ENCODE results near the gene OCSTAMP.

The OCSTAMP gene

DNA sequence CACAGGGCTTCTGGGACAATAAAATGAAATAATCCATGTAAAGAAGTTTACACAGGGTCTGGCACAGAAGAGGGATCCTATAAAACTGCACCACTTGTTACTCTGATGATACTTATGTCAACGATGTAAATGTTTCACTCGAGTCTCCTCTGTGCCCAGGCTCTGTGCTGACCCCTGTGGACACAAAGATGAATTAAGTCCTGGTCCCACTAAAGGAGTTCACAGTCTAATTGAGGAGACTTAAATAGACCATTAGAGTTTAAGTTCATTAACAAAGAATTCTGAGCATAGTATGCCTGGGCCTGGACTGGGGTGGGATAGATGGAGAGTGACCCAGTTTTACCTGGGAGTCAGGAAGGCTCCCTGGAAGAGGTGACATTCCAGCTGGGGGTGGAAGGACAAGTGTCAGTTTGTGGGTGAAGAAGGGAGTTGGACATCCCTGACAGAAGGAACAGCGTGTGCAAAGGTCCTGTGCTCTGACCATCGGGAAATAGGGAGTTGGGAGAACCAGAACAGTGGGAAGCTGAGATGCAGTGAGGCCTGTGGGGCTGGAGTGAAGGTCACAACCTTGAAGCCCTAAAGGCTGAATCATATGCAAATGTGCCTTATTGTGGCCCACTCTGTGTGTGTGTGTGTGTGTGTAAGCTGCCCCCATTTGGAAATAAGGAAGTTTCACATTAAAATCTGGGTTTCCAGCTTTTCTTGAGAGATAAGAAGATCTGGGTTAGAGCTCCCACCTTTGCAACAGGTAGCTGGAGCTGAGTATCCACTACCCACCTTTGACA, 1.1 kb downstream of the OCSTAMP start:
- no peaks in the 10 kb centered on the region for H3K9me3 Mint-ChIP-seq
- H3K36me3 Mint-ChIP-seq: peaks cover 7% of the 10 kb centered on the region
- H3K4me1 Mint-ChIP-seq: peaks cover 30% of the 10 kb centered on the region
- no peak overlapping the region for H3K4me3 Mint-ChIP-seq
- DNase-seq (ENCODE audit: low spot score in 2 of 2): no peak
- H3K27ac Mint-ChIP-seq: no peak overlapping the region
- no peak for ATAC-seq

DNA sequence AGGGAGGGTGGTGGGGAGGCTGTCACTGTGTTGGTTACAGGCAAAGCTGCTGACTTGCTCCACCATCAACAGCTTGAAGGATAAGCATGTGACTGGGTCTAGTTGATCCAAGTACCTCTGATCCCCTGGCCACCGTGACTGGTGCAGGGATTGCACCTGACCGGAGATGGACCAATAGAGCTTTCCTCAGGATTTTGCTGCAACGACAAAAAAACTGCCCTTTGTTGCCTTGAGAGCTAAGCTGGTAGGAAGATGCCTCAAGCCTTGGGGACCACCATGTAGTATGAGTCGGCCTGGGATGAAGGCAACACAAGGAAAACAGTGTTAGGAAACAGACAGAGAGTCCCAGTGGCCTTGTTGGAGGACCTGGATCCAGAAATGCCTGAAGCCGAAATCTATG, 1.8 kb downstream of the OCSTAMP start:
- no peak overlapping the region for H3K4me3 Mint-ChIP-seq
- H3K27ac Mint-ChIP-seq: no peak overlapping the region
- H3K4me1 Mint-ChIP-seq: peaks cover 33% of the 10 kb centered on the region
- ATAC-seq: no peak
- no peaks in the 10 kb centered on the region for H3K9me3 Mint-ChIP-seq
- DNase-seq (ENCODE audit: low spot score in 2 of 2): no peak
- H3K36me3 Mint-ChIP-seq: peaks cover 7% of the 10 kb centered on the region

DNA sequence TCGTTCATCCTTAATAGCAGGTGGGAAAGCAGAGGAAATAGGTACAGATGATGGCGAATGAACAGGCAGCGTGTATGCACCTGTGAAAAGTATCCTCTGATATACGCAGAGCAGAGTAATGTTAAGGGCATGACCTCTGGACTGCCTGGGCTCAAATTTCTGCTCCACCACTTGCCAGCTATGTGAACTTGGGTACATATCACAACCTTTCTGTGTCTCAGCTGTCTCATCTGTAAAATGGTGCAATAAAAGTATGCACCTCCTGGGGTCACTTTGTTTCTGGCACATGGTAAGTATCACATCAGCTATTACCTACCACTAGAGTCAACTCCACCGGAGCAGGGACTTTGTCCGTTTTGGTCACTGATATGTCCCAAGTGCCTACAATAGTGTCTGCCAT, 2.5 kb downstream of the OCSTAMP start:
- DNase-seq (ENCODE audit: low spot score in 2 of 2) (no peak), ATAC-seq (no peak)
- Mint-ChIP-seq H3K9me3 (no peaks in the 10 kb centered on the region), H3K4me3 (no peak overlapping the region), H3K27ac (no peak overlapping the region), H3K36me3 (peaks cover 7% of the 10 kb centered on the region), H3K4me1 (peaks cover 30% of the 10 kb centered on the region)

DNA sequence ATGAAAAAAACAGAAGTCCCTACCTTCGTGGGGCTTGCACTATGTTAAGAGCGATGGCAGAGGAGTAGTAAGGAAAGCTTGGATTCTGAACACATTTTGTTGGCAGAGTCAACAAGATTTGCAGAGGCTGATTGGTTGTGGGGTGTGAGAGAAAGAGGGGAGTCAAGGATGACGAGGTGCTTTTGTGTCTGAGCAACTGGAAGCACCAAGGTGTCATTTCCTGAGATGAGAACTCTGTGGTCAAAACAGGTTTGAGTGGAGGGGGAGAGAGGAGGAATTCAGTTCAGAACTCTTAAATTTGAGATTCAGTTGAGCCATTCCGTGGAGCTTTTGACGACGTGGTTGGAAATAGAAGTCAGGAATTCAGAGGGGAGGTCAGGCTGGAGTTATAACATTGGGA, 3.5 kb downstream of the OCSTAMP start:
- peaks cover 7% of the 10 kb centered on the region for H3K36me3 Mint-ChIP-seq
- no peak overlapping the region for H3K4me3 Mint-ChIP-seq
- no peaks in the 10 kb centered on the region for H3K9me3 Mint-ChIP-seq
- ATAC-seq: no peak
- DNase-seq (ENCODE audit: low spot score in 2 of 2): no peak
- H3K27ac Mint-ChIP-seq: no peak overlapping the region
- H3K4me1 Mint-ChIP-seq: peaks cover 19% of the 10 kb centered on the region

DNA sequence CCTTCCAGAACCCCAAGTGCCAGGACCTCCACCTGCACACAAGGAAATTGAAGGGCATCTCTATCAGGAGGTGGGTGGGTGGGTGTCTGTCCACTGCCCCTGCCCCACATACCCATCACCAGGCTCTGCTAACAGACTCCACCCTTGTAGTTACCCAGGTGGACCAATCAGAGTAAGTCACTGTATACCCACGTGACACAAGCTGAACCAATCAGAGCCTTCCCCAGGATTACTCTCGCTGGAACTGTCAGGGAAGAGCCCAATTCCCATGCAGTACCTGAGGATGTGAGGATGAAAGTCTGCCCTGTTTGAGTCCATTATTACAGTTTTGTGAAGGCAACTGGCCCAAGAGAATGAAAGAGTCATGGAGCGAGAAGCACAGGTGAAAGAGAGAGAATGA, 4.2 kb downstream of the OCSTAMP start:
- no peak overlapping the region for H3K27ac Mint-ChIP-seq
- H3K4me1 Mint-ChIP-seq: peaks cover 15% of the 10 kb centered on the region
- no peak for DNase-seq (ENCODE audit: low spot score in 2 of 2)
- no peak for ATAC-seq
- no peaks in the 10 kb centered on the region for H3K9me3 Mint-ChIP-seq
- peaks cover 7% of the 10 kb centered on the region for H3K36me3 Mint-ChIP-seq
- no peak overlapping the region for H3K4me3 Mint-ChIP-seq

DNA sequence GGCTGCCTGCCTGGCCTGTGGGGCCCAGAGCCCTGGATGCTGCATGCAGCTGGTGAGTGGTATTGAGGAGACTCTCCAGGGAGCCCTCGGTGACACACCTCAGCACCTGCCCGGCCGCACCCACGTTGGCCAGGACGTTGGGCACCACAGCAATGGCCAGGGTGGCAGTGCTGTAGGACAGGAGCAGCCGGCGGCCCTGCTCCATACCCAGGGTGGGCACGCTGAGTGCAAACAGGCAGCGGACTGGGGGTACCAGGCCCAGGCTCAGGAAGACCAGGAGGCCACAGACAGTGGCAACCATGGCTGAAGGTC, 4.7 kb downstream of the OCSTAMP start:
- no peak overlapping the region for H3K27ac Mint-ChIP-seq
- H3K4me3 Mint-ChIP-seq: no peak overlapping the region
- DNase-seq (ENCODE audit: low spot score in 2 of 2) (no peak), ATAC-seq (no peak)
- H3K9me3 Mint-ChIP-seq: no peaks in the 10 kb centered on the region
- H3K36me3 Mint-ChIP-seq: peaks cover 7% of the 10 kb centered on the region
- peaks cover 10% of the 10 kb centered on the region for H3K4me1 Mint-ChIP-seq

DNA sequence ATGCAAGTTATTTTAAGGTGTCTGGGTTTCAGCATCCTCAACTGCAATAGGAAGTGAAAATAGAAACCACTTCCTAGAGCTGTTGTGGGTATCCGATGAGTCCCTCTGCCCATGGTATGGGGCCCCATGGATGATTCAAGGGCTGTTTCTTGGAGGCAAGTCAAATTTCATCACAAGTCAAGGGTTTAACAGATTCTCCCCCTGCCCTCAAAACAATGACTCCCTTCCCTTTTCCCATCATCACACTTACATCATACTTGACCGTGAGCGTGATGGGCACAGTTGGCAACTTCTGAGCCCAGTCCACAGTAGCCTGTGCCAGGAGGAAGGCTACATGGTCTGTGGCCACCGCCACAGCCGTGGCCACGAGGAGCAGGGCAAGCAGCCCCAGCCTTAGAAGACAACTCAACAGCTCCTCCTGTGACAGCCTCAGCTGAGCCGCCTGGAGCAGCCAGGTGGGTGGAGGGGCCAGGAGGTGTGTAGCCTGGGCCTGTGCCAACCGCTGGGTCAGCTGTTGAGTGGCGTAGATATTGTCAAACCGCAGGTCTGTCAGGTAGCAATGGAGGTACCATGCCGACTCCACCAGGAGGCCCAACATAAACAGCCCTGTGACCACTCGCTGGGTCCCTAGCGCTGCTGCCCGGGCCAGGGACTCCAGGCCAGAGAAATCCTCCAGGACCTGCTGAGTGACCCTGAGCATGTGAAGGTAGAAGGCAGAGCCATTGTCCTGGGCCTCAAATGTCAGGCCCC, 5.2 kb downstream of the OCSTAMP start:
- Mint-ChIP-seq H3K27ac (no peak overlapping the region), H3K4me1 (peaks cover 5% of the 10 kb centered on the region), H3K9me3 (no peaks in the 10 kb centered on the region), H3K4me3 (no peak overlapping the region), H3K36me3 (peaks cover 7% of the 10 kb centered on the region)
- DNase-seq (ENCODE audit: low spot score in 2 of 2) (peak in 1 of 2 donors; percentile 77), ATAC-seq (peak; percentile 94)

DNA sequence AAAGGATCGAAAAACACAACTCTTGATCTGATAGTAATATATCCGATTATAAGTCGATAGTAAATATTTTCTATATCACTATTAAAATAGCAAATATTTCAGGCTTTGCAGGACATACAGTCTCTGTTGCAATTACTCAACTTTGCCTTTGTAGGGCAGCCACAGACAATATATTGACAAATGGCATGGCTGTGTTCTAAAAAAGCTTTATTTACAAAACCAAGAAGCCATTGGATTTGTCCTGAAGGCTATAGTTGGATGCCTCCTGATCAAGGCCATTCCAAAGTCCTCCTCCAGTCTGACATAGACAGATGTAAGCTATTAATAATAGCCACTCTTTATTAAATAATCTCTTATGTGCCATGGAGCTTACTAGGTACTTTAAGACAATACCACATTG, 5.9 kb downstream of the OCSTAMP start:
- DNase-seq (ENCODE audit: low spot score in 2 of 2): no peak
- no peak overlapping the region for H3K4me3 Mint-ChIP-seq
- H3K4me1 Mint-ChIP-seq: peaks cover 5% of the 10 kb centered on the region
- H3K27ac Mint-ChIP-seq: no peak overlapping the region
- no peaks in the 10 kb centered on the region for H3K9me3 Mint-ChIP-seq
- no peak for ATAC-seq
- H3K36me3 Mint-ChIP-seq: peaks cover 7% of the 10 kb centered on the region

DNA sequence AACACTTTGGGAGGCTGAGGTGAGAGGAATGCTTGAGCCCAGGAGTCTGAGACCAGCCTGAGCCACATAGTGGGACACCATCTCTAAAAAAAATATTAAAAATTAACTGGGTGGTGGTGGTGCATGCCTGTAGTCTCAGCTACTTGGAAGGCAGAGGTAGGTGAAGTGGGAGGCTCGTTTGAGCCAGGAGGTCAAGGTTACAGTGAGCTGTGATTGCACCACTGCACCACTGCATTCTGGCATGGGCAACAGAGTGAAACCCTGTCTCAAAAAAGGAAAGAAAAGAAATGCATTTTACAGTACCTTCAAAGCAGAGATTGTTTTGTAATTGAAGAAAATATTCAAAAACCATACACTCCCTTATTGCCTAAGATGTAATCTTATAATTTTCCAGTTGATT, 6.5 kb downstream of the OCSTAMP start:
- Mint-ChIP-seq H3K27ac (no peak overlapping the region), H3K4me1 (peaks cover 5% of the 10 kb centered on the region), H3K36me3 (peaks cover 7% of the 10 kb centered on the region), H3K4me3 (no peak overlapping the region), H3K9me3 (no peaks in the 10 kb centered on the region)
- ATAC-seq (no peak), DNase-seq (ENCODE audit: low spot score in 2 of 2) (no peak)

DNA sequence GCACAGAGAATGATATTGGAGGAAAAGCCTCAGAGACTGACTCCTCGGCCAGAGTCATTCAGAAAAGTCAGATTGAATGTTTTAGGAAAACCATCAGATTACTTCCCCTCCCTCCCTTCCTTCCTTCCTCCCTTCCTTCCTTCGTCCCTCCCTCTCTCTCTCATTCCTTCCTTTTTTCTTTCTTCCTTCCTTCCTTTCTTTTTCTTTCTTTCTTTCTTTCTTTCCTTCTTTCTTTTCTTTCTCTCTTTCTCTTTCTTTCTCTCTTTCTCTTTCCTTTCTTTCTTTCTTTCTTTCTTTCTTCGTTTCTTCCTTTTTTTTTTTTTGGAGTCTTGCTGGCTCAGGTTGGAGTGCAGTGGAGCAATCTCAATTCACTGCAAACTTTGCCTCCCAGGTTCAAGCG, 7.4 kb downstream of the OCSTAMP start:
- Mint-ChIP-seq H3K4me1 (peaks cover 5% of the 10 kb centered on the region), H3K36me3 (peaks cover 7% of the 10 kb centered on the region), H3K27ac (no peak overlapping the region), H3K9me3 (no peaks in the 10 kb centered on the region), H3K4me3 (no peak overlapping the region)
- ATAC-seq: no peak
- DNase-seq (ENCODE audit: low spot score in 2 of 2): no peak

DNA sequence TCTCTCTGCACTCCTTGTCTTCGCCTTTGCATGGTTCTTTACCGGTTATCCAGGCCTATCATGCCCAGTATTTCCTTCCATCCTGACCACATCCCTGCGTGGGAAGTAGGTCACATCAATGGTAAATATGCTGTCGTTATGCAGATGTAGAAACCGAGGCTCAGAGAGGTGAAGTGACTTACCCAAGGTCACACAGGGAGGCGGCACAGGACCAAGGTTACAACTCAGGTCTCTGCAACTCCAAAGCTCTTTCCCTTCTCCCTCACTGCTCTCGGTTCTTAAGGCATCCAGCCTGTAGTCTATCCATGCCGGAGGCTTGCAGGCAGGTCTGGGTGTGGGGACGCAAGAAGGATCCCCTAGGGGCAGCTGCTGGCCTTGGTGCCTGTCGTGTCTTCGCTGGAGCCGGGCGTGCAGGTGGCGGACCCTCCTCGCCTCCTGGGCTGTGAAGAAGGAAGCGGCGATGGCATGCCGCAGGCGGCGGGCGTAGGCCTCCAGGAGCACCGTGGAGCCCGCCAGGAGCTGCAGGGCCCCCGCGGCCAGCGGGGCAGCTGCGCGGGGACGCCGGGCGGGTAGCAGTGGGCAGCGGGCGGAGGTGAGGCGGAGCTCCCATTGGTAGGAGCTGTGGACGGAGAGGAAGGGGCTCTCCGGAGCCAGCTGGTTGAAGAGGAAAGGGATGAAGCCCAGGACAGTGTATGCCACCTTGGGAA, 9.1 kb downstream of the OCSTAMP start:
- Mint-ChIP-seq H3K9me3 (no peaks in the 10 kb centered on the region), H3K36me3 (peaks cover 7% of the 10 kb centered on the region), H3K4me3 (no peak overlapping the region), H3K4me1 (peaks cover 5% of the 10 kb centered on the region), H3K27ac (no peak overlapping the region)
- no peak for DNase-seq (ENCODE audit: low spot score in 2 of 2)
- ATAC-seq: no peak

DNA sequence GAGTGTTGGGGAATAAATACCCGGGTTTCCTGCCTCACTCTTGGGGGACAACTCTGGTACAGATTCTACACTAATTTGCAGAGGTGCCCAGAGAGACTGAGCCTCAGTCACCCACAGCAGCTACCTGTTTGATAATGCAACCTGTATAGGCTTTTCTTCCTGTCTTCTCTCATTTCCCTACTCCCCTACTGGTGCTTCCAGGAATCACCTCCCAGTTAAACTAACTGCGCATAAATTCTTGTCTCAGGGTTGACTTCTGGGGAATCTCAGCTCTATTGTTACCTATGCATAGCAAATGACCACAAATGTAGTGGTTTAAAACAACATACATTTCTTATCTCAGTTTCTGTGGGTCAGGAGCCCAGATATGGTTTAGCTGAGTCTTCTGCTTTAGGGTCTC, 11.3 kb downstream of the OCSTAMP start:
- H3K27ac Mint-ChIP-seq: no peak overlapping the region
- DNase-seq (ENCODE audit: low spot score in 2 of 2): no peak
- ATAC-seq: no peak
- no peaks in the 10 kb centered on the region for H3K36me3 Mint-ChIP-seq
- H3K4me3 Mint-ChIP-seq: no peak overlapping the region
- H3K9me3 Mint-ChIP-seq: no peaks in the 10 kb centered on the region
- peaks cover 5% of the 10 kb centered on the region for H3K4me1 Mint-ChIP-seq

DNA sequence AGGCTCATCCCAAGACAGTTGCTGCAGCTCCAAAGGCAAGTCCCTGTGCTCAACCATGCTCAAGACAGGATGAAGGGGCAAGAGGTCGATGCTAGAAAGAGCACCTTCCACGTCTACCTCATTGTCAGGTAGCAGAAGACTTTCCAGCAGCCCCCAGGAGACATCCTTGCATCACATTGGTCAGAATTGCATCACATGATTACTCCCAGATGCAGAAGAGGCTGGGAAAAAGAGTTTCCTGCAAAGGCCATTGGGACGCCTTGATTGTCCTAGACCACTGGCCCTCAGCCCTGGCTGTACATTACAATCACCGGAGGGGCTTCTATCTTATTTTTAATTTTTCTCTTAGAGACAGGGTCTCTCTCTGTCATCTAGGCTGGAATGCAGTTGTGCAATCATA, 19.8 kb downstream of the OCSTAMP start:
- Mint-ChIP-seq H3K27ac (no peak overlapping the region), H3K4me1 (no peaks in the 10 kb centered on the region), H3K4me3 (no peak overlapping the region), H3K9me3 (no peaks in the 10 kb centered on the region), H3K36me3 (no peaks in the 10 kb centered on the region)
- DNase-seq (ENCODE audit: low spot score in 2 of 2) (no peak), ATAC-seq (no peak)

DNA sequence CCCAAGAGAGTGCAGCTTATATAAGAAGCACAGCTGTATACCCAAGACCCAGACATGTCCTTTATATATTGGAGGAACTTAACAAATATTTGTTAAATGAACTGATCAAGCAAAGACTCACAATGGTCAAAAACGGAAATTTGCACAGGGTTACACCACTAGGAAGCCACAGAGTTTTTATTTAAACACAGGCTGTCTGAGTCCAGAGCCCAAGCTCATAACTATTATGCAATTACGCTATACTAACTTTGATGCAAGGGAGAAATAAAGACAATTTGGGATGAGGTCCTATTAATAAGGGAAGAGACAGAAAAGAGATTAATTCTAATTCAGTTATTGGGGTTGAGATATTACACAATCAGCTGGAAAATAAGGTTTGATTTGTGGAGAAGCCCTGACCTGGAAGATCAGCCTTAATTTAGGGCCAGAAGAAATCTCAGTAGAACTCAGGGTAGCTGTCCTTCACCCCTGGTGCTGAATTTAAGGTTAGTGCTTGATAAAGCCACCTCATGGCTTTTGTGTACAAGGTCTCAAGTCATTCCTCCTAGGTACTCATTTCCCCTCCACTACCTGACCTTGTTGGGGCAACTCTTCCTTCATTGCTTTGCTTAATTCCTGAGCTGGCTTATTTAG, 26.6 kb downstream of the OCSTAMP start:
- DNase-seq (ENCODE audit: low spot score in 2 of 2): no peak

DNA sequence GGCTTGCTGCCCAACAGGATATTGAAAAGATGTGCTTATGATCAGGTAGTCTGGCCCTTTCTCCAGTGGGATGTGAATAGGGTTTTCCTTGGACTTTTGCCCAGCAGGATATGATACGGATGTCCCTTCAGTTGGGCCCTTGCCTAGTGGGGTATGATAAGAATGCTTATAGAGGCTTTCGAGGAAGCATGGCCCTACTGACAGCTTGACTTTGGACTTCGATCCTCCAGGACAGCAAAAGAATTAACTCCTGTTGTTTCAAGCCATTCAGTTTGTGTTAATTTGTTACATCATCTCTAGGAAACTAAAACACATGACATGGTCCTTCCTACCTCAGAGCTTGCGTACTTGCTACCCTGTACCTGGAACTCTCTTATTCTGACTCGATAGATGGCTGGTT, 27.3 kb downstream of the OCSTAMP start:
- no peaks in the 10 kb centered on the region for H3K36me3 Mint-ChIP-seq
- DNase-seq (ENCODE audit: low spot score in 2 of 2) (no peak), ATAC-seq (no peak)
- no peak overlapping the region for H3K4me3 Mint-ChIP-seq
- H3K4me1 Mint-ChIP-seq: no peaks in the 10 kb centered on the region
- no peak overlapping the region for H3K27ac Mint-ChIP-seq
- H3K9me3 Mint-ChIP-seq: no peaks in the 10 kb centered on the region

More for the DNA sequence above, 26.6 kb downstream of the OCSTAMP start:
- H3K4me3 Mint-ChIP-seq: no peak overlapping the region
- ATAC-seq: no peak
- H3K9me3 Mint-ChIP-seq: no peaks in the 10 kb centered on the region
- no peaks in the 10 kb centered on the region for H3K36me3 Mint-ChIP-seq
- H3K27ac Mint-ChIP-seq: no peak overlapping the region
- H3K4me1 Mint-ChIP-seq: no peaks in the 10 kb centered on the region

All from stimulated activated effector memory CD8-positive, alpha-beta T cell treated with anti-CD3 and anti-CD28 coated beads, Interleukin-12 subunit alpha, Interleukin-12 subunit beta, amount 100 ng/mL, for 72 hours (primary cell).